Omental fat pad (tissue), 4 donors: ENCODE data around the gene ESYT3. TPM values are rescaled to one million over a fixed set of nuclear protein-coding genes. Genes with fewer than 3 reads are reported as not detected.
"Not testable (repeated sequence)": the region's sequence is repeated elsewhere in the genome, so short reads cannot be mapped to it uniquely, and the experiment has no call there.

Source experiments
- ATAC-seq: fragments of 150-250 bp; one replicate; pipeline ENCODE4 v1.9.1; 2016; ENCODE audit warnings: mild to moderate bottlenecking, moderate library complexity; ENCODE audit not compliant: low FRiP score
- DNase-seq: peaks from one replicate; pipeline ENCODE4 v3.0.0-alpha.2; 2019; ENCODE audit warnings: low spot score
- CTCF ChIP-seq, 3 donors: fragments of 450-650 bp; IDR thresholded peaks; one replicate each; pipeline ENCODE4 v1.5.1; 2016 to 2017; ENCODE audit warnings: antibody characterized with exemption in 3 of 3, mild to moderate bottlenecking in 3 of 3, moderate library complexity in 2 of 3
- total RNA-seq, 4 donors: library from RNA; depleted of rRNA; stranded (reverse); fragments of >200 nt; gene quantifications; one replicate each; pipeline ENCODE4 v1.1.0, GENCODE V29; 2016

Gene ESYT3
- total RNA-seq, 4 donors from 2014 or later = 0.75 to 2.3 (median 1.5) TPM; not detected in 1

- ATAC-seq = no peak
- no peak for TF ChIP-seq CTCF (IDR thresholded peaks at IDR 0.05)
- no peak for DNase-seq
These were observed 58.7 kb downstream of the ESYT3 start for GRCh38 chr3:138492980-138493675.

- peak; percentile 23 for ATAC-seq
- no peak for TF ChIP-seq CTCF (IDR thresholded peaks at IDR 0.05)
- no peak for DNase-seq
These were observed 59.6 kb downstream of the ESYT3 start for GRCh38 chr3:138493804-138494606.

- no peak for DNase-seq
- no peak for TF ChIP-seq CTCF (IDR thresholded peaks at IDR 0.05)
- ATAC-seq = no peak
These were observed 60.2 kb downstream of the ESYT3 start for GRCh38 chr3:138494607-138494929.

GRCh38 chr3:138495638-138496037 is 61.2 kb downstream of the ESYT3 start:
- DNase-seq, ATAC-seq: not testable (repeated sequence)

GRCh38 chr3:138496436-138496835 is 62.0 kb downstream of the ESYT3 start:
- no peak for TF ChIP-seq CTCF (IDR thresholded peaks at IDR 0.05)
- no peak for ATAC-seq

GRCh38 chr3:138497021-138497420 is 62.6 kb downstream of the ESYT3 start:
- no peak for TF ChIP-seq CTCF (IDR thresholded peaks at IDR 0.05)
- ATAC-seq = no peak
- no peak for DNase-seq

More at GRCh38 chr3:138496436-138496835, 62.0 kb downstream of the ESYT3 start:
- DNase-seq = no peak

GRCh38 chr3:138497851-138498250 is 63.4 kb downstream of the ESYT3 start:
- ATAC-seq (no peak), DNase-seq (no peak)
- TF ChIP-seq CTCF (IDR thresholded peaks at IDR 0.05) = no peak
